Neural progenitor cell (in vitro differentiated cells): ENCODE data around the gene EIF6.

Source experiments
- CTCF ChIP-seq: fragments of 200-600 bp; sonication (generic); IDR thresholded peaks from 2 replicates; pipeline ENCODE4 v1.5.1; 2017; ENCODE audit warnings: antibody characterized with exemption, mild to moderate bottlenecking
- EZH2 ChIP-seq: fragments of 200-600 bp; sonication (generic); IDR thresholded peaks from 2 replicates; pipeline ENCODE4 v1.6.1; 2017; ENCODE audit warnings: antibody characterized with exemption, mild to moderate bottlenecking, moderate library complexity
- EZH2phosphoT487 ChIP-seq: fragments of 200-600 bp; sonication (generic); IDR thresholded peaks from 2 replicates; pipeline ENCODE4 v1.6.1; 2017; ENCODE audit warnings: antibody characterized with exemption

DNA sequence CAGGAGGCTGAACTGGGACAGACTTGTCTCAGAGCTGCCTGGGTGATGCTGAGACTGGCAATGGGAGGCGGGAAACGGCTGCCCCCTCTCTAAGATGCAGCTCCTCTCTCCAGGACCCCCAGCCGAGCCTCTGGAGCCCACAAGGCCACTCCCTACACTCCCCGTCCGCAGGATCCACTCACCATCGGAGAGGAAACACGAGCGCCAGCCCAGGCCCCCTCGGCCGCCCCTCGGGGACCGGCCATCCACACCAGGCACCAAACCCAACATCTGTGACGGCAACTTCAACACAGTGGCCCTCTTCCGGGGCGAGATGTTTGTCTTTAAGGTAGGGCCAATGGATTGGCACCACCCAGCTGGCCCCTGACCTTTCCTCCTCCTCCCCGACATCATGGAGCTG, 17.5 kb downstream of the EIF6 start:
- TF ChIP-seq CTCF (no peak), EZH2 (no peak), EZH2phosphoT487 (no peak)
